ENCODE results near the gene MUTYH.
"Not testable (repeated sequence)": the region's sequence is repeated elsewhere in the genome, so short reads cannot be mapped to it uniquely, and the experiment has no call there.

Gene MUTYH

DNA sequence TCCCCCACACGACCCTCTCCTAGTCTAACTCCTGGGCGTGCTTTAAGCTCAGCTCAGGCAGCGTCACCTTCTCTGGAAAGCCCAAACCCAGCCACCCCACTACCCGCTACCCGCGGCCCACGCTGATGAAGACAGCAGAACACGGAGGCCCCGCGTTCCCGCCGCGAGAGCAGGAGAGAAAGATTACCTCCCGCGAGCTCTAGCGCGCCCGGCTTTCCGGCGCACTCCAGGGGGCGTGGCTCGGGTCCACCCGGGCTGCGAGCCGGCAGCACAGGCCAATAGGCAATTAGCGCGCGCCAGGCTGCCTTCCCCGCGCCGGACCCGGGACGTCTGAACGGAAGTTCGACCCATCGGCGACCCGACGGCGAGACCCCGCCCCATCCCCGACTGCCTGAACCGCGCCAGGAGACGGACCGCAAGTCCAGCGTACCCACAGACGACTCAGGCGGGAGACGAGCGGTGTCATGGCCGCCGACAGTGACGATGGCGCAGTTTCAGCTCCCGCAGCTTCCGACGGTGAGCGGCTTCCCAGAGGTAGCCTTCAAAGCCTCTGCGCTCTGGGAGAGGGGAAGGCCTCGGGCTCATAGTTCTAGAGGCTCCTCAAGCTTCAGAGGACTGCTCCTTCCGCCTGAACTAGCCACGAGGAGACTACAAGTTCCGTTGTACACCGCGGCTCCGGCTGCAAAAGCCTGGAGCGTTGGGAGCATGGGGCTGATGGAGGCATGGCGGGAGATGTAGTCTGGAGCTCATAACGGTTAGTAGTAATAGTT, at the start of gene MUTYH, which contains the start of gene TOE1:
MUTYH (minus strand) TSS at position 652 of the 770 bp plus-strand sequence. CDS start 5,935 bp downstream, outside the sequence.
TOE1 (plus strand) TSS at position 382 of the 770 bp plus-strand sequence; CDS start at position 465, 83 bp downstream.
- peak within 1 kb of the TSS; percentile 96 for H3K4me3 ChIP-seq (ENCODE audit: low read depth, low read length)
- peak; percentile 94 for DNase-seq (ENCODE audit: low read depth)
- TF ChIP-seq, protein P1, sequence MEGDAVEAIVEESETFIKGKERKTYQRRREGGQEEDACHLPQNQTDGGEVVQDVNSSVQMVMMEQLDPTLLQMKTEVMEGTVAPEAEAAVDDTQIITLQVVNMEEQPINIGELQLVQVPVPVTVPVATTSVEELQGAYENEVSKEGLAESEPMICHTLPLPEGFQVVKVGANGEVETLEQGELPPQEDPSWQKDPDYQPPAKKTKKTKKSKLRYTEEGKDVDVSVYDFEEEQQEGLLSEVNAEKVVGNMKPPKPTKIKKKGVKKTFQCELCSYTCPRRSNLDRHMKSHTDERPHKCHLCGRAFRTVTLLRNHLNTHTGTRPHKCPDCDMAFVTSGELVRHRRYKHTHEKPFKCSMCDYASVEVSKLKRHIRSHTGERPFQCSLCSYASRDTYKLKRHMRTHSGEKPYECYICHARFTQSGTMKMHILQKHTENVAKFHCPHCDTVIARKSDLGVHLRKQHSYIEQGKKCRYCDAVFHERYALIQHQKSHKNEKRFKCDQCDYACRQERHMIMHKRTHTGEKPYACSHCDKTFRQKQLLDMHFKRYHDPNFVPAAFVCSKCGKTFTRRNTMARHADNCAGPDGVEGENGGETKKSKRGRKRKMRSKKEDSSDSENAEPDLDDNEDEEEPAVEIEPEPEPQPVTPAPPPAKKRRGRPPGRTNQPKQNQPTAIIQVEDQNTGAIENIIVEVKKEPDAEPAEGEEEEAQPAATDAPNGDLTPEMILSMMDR (conservative IDR thresholded peaks at IDR 0.05; ENCODE audit: low read depth, low read length), result no peak

DNA sequence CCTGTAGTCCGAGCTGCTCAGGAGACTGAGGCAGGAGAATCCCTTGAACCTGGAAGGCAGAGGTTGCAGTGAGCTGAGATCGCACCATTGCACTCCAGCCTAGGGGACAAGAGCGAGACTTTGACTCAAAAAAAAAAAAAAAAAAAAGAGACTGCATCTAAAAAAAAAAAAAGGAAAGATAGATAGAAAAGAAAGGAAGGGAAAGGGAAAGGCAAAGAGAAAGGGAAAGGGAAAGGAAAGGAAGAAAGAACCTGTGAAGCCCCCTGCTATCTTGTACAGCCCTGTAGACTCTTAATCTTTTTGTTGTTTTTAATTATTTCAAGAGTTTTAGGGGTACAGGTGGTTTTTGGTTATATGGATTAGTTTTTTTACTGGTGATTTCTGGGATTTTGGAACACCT, 46.0 kb upstream of the MUTYH start:
- TF ChIP-seq, protein P1 (conservative IDR thresholded peaks at IDR 0.05; ENCODE audit: low read depth, low read length), result no peak
- H3K4me3 ChIP-seq (ENCODE audit: low read depth, low read length), result no peak overlapping the region

DNA sequence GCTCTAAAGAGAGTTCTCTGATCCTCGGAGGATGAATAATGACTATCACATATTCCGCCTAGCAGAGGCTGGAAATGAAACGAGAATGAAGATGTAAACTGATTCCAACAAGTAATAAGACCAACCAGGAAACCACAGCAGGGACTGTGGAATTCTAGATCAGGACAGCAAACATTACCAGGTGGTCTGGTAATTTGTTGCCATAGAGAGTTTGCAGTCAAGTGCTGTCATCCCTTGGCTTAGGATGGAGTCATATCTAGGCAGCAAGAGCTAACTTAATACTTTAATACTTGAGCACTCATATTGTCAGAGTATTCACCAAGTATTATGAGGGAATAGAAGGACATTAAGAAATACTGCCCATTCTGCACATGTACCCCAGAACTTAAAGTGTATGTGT, 45.1 kb upstream of the MUTYH start:
- DNase-seq (ENCODE audit: low read depth), result no peak
- no peak overlapping the region for H3K4me3 ChIP-seq (ENCODE audit: low read depth, low read length)

More for the DNA sequence above, 46.0 kb upstream of the MUTYH start:
- DNase-seq (ENCODE audit: low read depth), result no peak

DNA sequence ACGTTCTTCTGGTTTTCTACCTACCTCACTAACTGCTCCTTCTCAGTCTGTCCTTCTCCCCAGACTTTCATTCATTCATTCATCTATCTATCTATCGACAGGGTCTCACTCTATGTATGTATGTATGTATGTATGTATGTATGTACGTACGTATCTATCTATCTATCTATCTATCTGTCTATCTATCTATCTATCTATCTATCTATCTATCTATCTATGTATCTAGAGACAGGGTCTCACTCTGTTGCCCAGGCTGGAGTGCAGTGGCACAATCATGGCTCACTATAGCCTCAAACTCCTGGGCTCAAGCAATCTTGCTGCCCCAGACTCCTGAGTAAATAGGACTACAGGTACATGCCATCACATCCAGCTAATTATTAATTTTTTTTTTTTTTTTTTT, 44.0 kb upstream of the MUTYH start:
- H3K4me3 ChIP-seq (ENCODE audit: low read depth, low read length); DNase-seq (ENCODE audit: low read depth): not testable (repeated sequence)

More for the DNA sequence above, 45.1 kb upstream of the MUTYH start:
- TF ChIP-seq, protein P1 (conservative IDR thresholded peaks at IDR 0.05; ENCODE audit: low read depth, low read length), result no peak

DNA sequence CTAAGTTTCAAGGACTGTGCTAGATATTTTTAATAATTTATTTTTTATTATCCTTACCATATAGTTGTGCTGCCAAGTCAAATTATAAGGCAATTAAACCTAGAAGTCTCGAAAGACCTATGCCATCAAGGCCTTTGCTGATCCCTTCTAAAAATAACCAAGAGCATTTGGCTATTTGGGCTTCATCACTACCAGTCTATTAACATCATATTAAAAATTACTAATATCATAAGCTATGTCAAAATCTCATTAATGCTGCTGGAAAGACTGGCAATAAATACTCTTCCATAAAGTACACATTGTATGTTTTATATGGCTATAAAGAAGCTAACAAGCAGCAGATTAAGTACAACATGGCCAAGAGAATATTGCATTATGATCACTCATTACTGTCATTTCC, 43.0 kb upstream of the MUTYH start:
- TF ChIP-seq, protein P1 (conservative IDR thresholded peaks at IDR 0.05; ENCODE audit: low read depth, low read length), result no peak
- DNase-seq (ENCODE audit: low read depth), result no peak
- no peak overlapping the region for H3K4me3 ChIP-seq (ENCODE audit: low read depth, low read length)

DNA sequence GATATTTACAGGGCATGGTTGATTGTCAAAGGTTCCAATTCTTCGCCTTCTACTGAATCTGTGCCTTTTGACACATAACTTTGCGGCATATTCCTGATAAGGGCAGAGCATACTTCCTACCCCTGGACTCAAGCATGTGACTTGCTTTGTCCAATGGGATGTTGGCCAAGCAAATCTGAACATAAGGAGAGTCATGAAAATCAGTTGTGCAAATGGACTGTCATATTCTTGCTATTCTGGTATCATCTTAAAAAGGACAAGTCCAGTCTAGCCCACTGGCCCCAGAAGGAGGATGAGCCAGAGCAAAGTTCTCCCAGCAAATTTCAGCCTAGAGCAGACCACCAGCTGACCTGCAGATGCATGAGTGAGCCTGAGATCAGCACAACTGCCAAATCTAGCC, 41.0 kb upstream of the MUTYH start:
- TF ChIP-seq, protein P1 (conservative IDR thresholded peaks at IDR 0.05; ENCODE audit: low read depth, low read length), result no peak
- no peak for DNase-seq (ENCODE audit: low read depth)
- no peak overlapping the region for H3K4me3 ChIP-seq (ENCODE audit: low read depth, low read length)

DNA sequence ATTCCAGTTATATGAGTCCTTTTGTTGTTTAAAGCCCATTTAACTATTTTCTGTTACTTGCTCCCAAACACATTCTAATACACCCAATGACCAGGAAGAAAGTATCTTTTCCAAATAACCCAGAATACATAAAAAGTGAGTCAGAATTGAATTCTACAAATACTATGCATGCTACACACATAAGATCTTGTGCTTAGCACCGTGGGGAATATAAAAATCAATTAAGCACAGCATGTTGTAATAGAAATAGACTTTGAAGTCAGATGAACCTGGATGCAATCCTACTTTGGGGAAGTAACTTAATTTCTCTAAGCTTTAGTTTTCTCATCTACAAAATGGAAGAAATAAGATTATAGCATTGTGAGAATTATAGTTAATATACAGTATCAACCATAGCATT, 40.5 kb upstream of the MUTYH start:
- TF ChIP-seq, protein P1 (conservative IDR thresholded peaks at IDR 0.05; ENCODE audit: low read depth, low read length), result no peak
- H3K4me3 ChIP-seq (ENCODE audit: low read depth, low read length), result no peak overlapping the region
- DNase-seq (ENCODE audit: low read depth), result no peak

All from choroid plexus epithelial cell (primary cell).